GM12878 (cell line): ENCODE measurements around the gene GID8. TPM values are rescaled to one million over a fixed set of nuclear protein-coding genes. Genes with fewer than 3 reads are reported as not detected.

ENCODE experiments used
- ATAC-seq: fragments of 200-7000 bp; cut with Tn5 transposase; 3 replicates; pipeline ENCODE4 v1.9.1; 2020; ENCODE audit warnings: mild to moderate bottlenecking, moderate library complexity
- BruUV-seq: library from RNA; stranded (reverse); fragments of 400-500 nt; replicated peaks from 2 replicates; lab custom pipeline; 2021; lab: Mats Ljungman, UMichigan
- CTCF ChIA-PET: fragments of 300-600 bp; sonication (Branson Sonifier 250); formaldehyde crosslinking; extraction: SDS; loops from one replicate; lab custom pipeline; 2021; ENCODE audit warnings: inconsistent platforms; lab: Yijun Ruan, JAX
- POLR2A ChIA-PET: fragments of 350-600 bp; formaldehyde crosslinking; extraction: SDS; loops from one replicate; lab custom pipeline; 2021; ENCODE audit warnings: inconsistent platforms; lab: Charles Lee
- RAD21 ChIA-PET: fragments of 300-600 bp; sonication (Branson Sonifier 250); formaldehyde crosslinking; loops from one replicate; lab custom pipeline; 2023; ENCODE audit warnings: antibody characterized with exemption; ENCODE audit not compliant: unreplicated experiment; lab: Charles Lee
- SMC1A ChIA-PET: fragments of 300-600 bp; sonication (Branson Sonifier 250); formaldehyde crosslinking; loops from one replicate; lab custom pipeline; 2023; ENCODE audit not compliant: unreplicated experiment, uncharacterized antibody; lab: Charles Lee
- DNase-seq: peaks from one replicate; pipeline ENCODE4 v3.0.0-alpha.2; 2011; ENCODE audit warnings: low read depth, low spot score
- FAIRE-seq: peaks from 3 replicates; lab custom pipeline; 2011; peaks lifted over from hg19 to GRCh38; lab: Jason Lieb, UNC
- H2AFZ ChIP-seq: 2 replicates; pipeline ENCODE4 v1.6.0; 2011; ENCODE audit warnings: low read depth, low read length, control low read depth; ENCODE audit not compliant: control insufficient read depth
- H3K27ac ChIP-seq: 2 replicates; pipeline ENCODE4 v1.5.1; 2011; ENCODE audit warnings: control low read depth; ENCODE audit not compliant: control insufficient read depth, insufficient read depth
- H3K27me3 ChIP-seq, 2 experiments: replicated peaks in 1 of 2; 2 replicates each; pipeline versions ENCODE4 v1.6.0 to v1.6.1; 2011; ENCODE audit warnings: low read length in 1 of 2; ENCODE audit not compliant: control insufficient read depth in 2 of 2, insufficient read depth in 2 of 2
- H3K36me3 ChIP-seq, 2 experiments: 2 replicates each; pipeline ENCODE4 v1.5.1; 2011; ENCODE audit warnings: low read length in 1 of 2; ENCODE audit not compliant: control insufficient read depth in 2 of 2, insufficient read depth in 2 of 2
- H3K4me1 ChIP-seq: 2 replicates; pipeline ENCODE4 v1.6.1; 2011; ENCODE audit warnings: mild to moderate bottlenecking, low read length, moderate library complexity, mixed read lengths; ENCODE audit not compliant: control insufficient read depth, insufficient read depth
- H3K4me2 ChIP-seq: 2 replicates; pipeline ENCODE4 v1.6.0; 2011; ENCODE audit warnings: control low read depth; ENCODE audit not compliant: control insufficient read depth, insufficient read depth
- H3K4me3 ChIP-seq: fragments of 200-600 bp; sonication (generic); 2 replicates; pipeline ENCODE4 v1.5.1; 2016
- H3K79me2 ChIP-seq: 2 replicates; pipeline ENCODE4 v1.6.0; 2011; ENCODE audit warnings: low read length; ENCODE audit not compliant: control insufficient read depth, insufficient read depth
- H3K9ac ChIP-seq: 2 replicates; pipeline ENCODE4 v1.8.0; 2011; ENCODE audit warnings: low read length, control low read depth, mixed read lengths; ENCODE audit not compliant: control insufficient read depth, insufficient read depth
- H3K9me3 ChIP-seq: replicated peaks from 3 replicates; pipeline ENCODE4 v1.5.1; 2011; ENCODE audit warnings: mild to moderate bottlenecking, low read length; ENCODE audit not compliant: control insufficient read depth, insufficient read depth
- H4K20me1 ChIP-seq: 2 replicates; pipeline ENCODE4 v1.6.0; 2011; ENCODE audit not compliant: control insufficient read depth, insufficient read depth
- CBX5 ChIP-seq: sonication (generic); IDR thresholded peaks from 2 replicates; pipeline ENCODE4 v1.6.1; 2016; ENCODE audit warnings: low read depth, moderate library complexity, mild to moderate bottlenecking, inconsistent platforms
- CHD2 ChIP-seq: IDR thresholded peaks from 2 replicates; pipeline ENCODE4 v1.6.1; 2011; ENCODE audit warnings: low read depth, low read length, improper control_type of control experiment, borderline replicate concordance
- CREM ChIP-seq: IDR thresholded peaks from 2 replicates; pipeline ENCODE4 v1.6.1; 2014; ENCODE audit warnings: antibody characterized with exemption, low read depth
- EED ChIP-seq: sonication (generic); IDR thresholded peaks from 2 replicates; pipeline ENCODE4 v1.6.1; 2016; ENCODE audit warnings: antibody characterized with exemption, low read depth
- EP300 ChIP-seq, 2 experiments: fragments of 150-350 bp in 1 of 2; IDR thresholded peaks; 2 replicates each; pipeline ENCODE4 v1.6.1; 2011 to 2012; ENCODE audit warnings: low read depth in 2 of 2, low read length in 2 of 2, borderline replicate concordance in 1 of 2, improper control_type of control experiment in 1 of 2, inconsistent platforms in 1 of 2; ENCODE audit not compliant: control insufficient read depth in 1 of 2
- EZH2 ChIP-seq: IDR thresholded peaks from 2 replicates; pipeline ENCODE4 v1.6.1; 2012; ENCODE audit warnings: low read depth, mild to moderate bottlenecking, control low read depth, inconsistent platforms, low read length, borderline replicate concordance; ENCODE audit not compliant: control insufficient read depth
- HCFC1 ChIP-seq: fragments of 150-350 bp; IDR thresholded peaks from 2 replicates; pipeline ENCODE4 v1.6.1; 2014; ENCODE audit warnings: low read length
- HDGF ChIP-seq: fragments of 450-650 bp; IDR thresholded peaks from 2 replicates; pipeline ENCODE4 v1.6.1; 2016; ENCODE audit warnings: antibody characterized with exemption
- IKZF1 ChIP-seq: fragments of 450-650 bp; conservative IDR thresholded peaks from 2 replicates; pipeline ENCODE4 v1.6.1; 2017; ENCODE audit warnings: antibody characterized with exemption, mild to moderate bottlenecking
- JUND ChIP-seq: IDR thresholded peaks from 2 replicates; pipeline ENCODE4 v1.6.1; 2012; ENCODE audit warnings: low read depth, mild to moderate bottlenecking, low read length, improper control_type of control experiment, moderate library complexity
- MYC ChIP-seq: IDR thresholded peaks from 2 replicates; pipeline ENCODE4 v1.6.1; 2011; ENCODE audit warnings: mild to moderate bottlenecking, low read length, moderate library complexity, inconsistent platforms; ENCODE audit not compliant: insufficient read depth, insufficient replicate concordance, insufficient read length, severe bottlenecking
- PML ChIP-seq: IDR thresholded peaks from 2 replicates; pipeline ENCODE4 v1.6.1; 2012; ENCODE audit warnings: low read length, inconsistent platforms
- POLR2AphosphoS2 ChIP-seq: IDR thresholded peaks from 2 replicates; pipeline ENCODE4 v1.6.1; 2011; ENCODE audit warnings: low read depth, mild to moderate bottlenecking, low read length, improper control_type of control experiment, moderate library complexity
- SMARCA5 ChIP-seq: fragments of 450-650 bp; IDR thresholded peaks from 2 replicates; pipeline ENCODE4 v1.6.1; 2017; ENCODE audit warnings: mild to moderate bottlenecking
- SUPT20H ChIP-seq: IDR thresholded peaks from 2 replicates; pipeline ENCODE4 v1.6.1; 2011; ENCODE audit warnings: low read depth, mild to moderate bottlenecking, low read length, moderate library complexity, borderline replicate concordance; ENCODE audit not compliant: control insufficient read depth
- WRNIP1 ChIP-seq: IDR thresholded peaks from 2 replicates; pipeline ENCODE4 v1.6.1; 2011; ENCODE audit warnings: low read depth, low read length, improper control_type of control experiment, borderline replicate concordance
- YBX1 ChIP-seq: fragments of 450-650 bp; IDR thresholded peaks from 2 replicates; pipeline ENCODE4 v1.6.1; 2016; ENCODE audit warnings: antibody characterized with exemption
- ZNF207 ChIP-seq: fragments of 450-650 bp; IDR thresholded peaks from 2 replicates; pipeline ENCODE4 v1.6.1; 2014; ENCODE audit warnings: antibody characterized with exemption, mild to moderate bottlenecking, borderline replicate concordance
- WGBS: methylation state at CpG from one replicate; pipeline ENCODE4 v1.1.6; 2016; ENCODE audit warnings: low lambda C conversion rate; ENCODE audit not compliant: insufficient replicate concordance, insufficient coverage; ENCODE audit errors: missing lambda C conversion rate; 5-methylcytosine and 5-hydroxymethylcytosine counted together
- in situ Hi-C: fragments of 300-500 bp; cut with MboI; formaldehyde crosslinking; loops from 9 replicates; pipeline ENCODE4 v1.14.3; 2018; ENCODE audit warnings: mixed read lengths
- intact Hi-C: fragments of 100-400 bp; cut with micrococcal nuclease; formaldehyde crosslinking; loops from one replicate; pipeline ENCODE4 v1.14.2; 2022; ENCODE audit not compliant: unreplicated experiment
- polyA plus RNA-seq, 11 experiments: library from polyadenylated mRNA; depleted of rRNA in 4 of 11; unstranded in 6 of 11; stranded (reverse) in 5 of 11; fragments of >200 nt; fragmentation: Nextera tagmentation in 4 of 11; fragmentation: Illumina TruSeq in 1 of 11; extraction: Ambion mirVana in 4 of 11; extraction: Trizol in 1 of 11; gene quantifications; 1 replicate in 1 of 11; 2 replicates in 10 of 11; pipeline versions ENCODE4 v1.2.1 to v1.2.3, GENCODE V29; 2011 to 2016; ENCODE audit warnings: inconsistent platforms in 2 of 11, missing spikeins in 2 of 11, low read depth in 1 of 11
- total RNA-seq, 4 experiments: library from RNA; depleted of rRNA in 3 of 4; stranded (reverse); fragments of >200 nt in 3 of 4; fragmentation: Illumina TruSeq in 1 of 4; extraction: Trizol in 1 of 4; gene quantifications; 2 replicates each; pipeline versions ENCODE4 v1.2.1 to v1.2.3, GENCODE V29; 2013 to 2021

Gene GID8
- total and polyA plus RNA-seq, 10 of the 15 experiments (the other 5 are each of a cell fraction or from before 2014, with no cell fraction given) = 12.0 to 33.8 (median 22.2) TPM

DNA sequence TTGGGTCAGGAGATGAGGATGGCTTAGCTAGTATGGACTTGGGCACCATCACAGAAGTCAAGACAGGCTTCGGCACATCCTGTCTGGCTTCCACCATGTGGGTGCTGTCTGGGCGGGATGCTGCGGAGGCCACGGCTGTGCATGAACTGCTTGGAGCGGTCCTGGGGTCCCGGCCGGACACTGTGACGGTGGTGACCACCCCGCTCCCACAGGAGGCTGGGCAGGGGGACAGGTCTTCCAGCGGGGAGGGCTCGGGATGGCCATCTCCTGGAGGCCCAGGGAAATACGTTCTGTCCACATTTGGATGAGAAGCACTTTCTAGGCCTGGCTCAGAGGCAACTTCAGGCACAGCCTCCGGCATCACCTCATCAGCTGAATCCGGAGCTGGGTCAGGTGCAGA is 44.2 kb upstream of the GID8 start:
- Histone ChIP-seq H2AFZ (no peak overlapping the region), H3K4me2 (no peak overlapping the region), H3K4me3 (no peak overlapping the region), H3K79me2 (no peaks in the 10 kb centered on the region), H3K36me3 (peaks cover 24 to 39% of the 10 kb centered on the region in 2 experiments), H3K27ac (no peak overlapping the region), H3K9me3 (no peaks in the 10 kb centered on the region), H4K20me1 (no peaks in the 10 kb centered on the region), H3K4me1 (no peaks in the 10 kb centered on the region), H3K9ac (no peak overlapping the region), H3K27me3 (no peaks in the 10 kb centered on the region)
- RAD21 ChIA-PET = no interaction called here
- in situ Hi-C loops (no loop called here), intact Hi-C loops (no loop called here)
- WGBS = 95% methylated on average over 11 of the region's 14 CpGs
- TF ChIP-seq YBX1 (no peak), MYC (no peak), ZNF207 (no peak), WRNIP1 (no peak), CBX5 (no peak), EZH2 (no peak), JUND (no peak), HCFC1 (no peak), CHD2 (no peak), HDGF (no peak), POLR2AphosphoS2 (no peak), EP300 (IDR thresholded peaks at IDR 0.05; ENCODE audit: borderline replicate concordance in 1 of 2, control insufficient read depth in 1 of 2, low read depth in 2 of 2, low read length in 2 of 2) (no peak), EED (no peak), SMARCA5 (no peak), SUPT20H (no peak), CREM (no peak), IKZF1 (no peak), PML (no peak)
- no peak for ATAC-seq
- BruUV-seq = no TSS peak
- CTCF ChIA-PET = interaction anchor here (1.2 to 1.6 kb wide), 2 partner anchors 55 to 71 kb away, joined by 3 to 7 read pairs; no protein-coding TSS in a partner anchor
- SMC1A ChIA-PET = no interaction called here
- FAIRE-seq = no peak
- POLR2A ChIA-PET = no interaction called here
- no peak for DNase-seq
